Type B pancreatic cell (in vitro differentiated cells): ENCODE results near the gene ITGB7. TPM values are rescaled to one million over a fixed set of nuclear protein-coding genes. Genes with fewer than 3 reads are reported as not detected.
"Not testable (repeated sequence)": the region's sequence is repeated elsewhere in the genome, so short reads cannot be mapped to it uniquely, and the experiment has no call there.

ENCODE experiments used
- DNase-seq: peaks from one replicate; pipeline ENCODE4 v3.0.0; 2021; ENCODE audit warnings: mixed read lengths; ENCODE audit not compliant: unreplicated experiment; ENCODE audit errors: extremely low spot score
- H3K27ac Mint-ChIP-seq: 2 replicates; pipeline ENCODE4 v1.8.0; 2021; ENCODE audit warnings: mild to moderate bottlenecking, mixed read lengths
- H3K27me3 Mint-ChIP-seq: 2 replicates; pipeline ENCODE4 v1.8.0; 2021; ENCODE audit warnings: mixed read lengths
- H3K36me3 Mint-ChIP-seq: 2 replicates; pipeline ENCODE4 v1.8.0; 2021; ENCODE audit warnings: mixed read lengths
- H3K4me1 Mint-ChIP-seq: one replicate; pipeline ENCODE4 v1.8.0; 2021; ENCODE audit warnings: mixed read lengths; ENCODE audit not compliant: unreplicated experiment
- H3K4me3 Mint-ChIP-seq: 2 replicates; pipeline ENCODE4 v1.8.0; 2021; ENCODE audit warnings: mild to moderate bottlenecking, mixed read lengths
- H3K9me3 Mint-ChIP-seq: 2 replicates; pipeline ENCODE4 v1.8.0; 2021; ENCODE audit warnings: mixed read lengths
- CTCF ChIP-seq: fragments of 200-600 bp; sonication (generic); conservative IDR thresholded peaks from 2 replicates; pipeline ENCODE4 v1.5.0; 2021; ENCODE audit warnings: antibody characterized with exemption, mild to moderate bottlenecking
- total RNA-seq: library from RNA; stranded (reverse); gene quantifications from 2 replicates; pipeline ENCODE4 v1.2.1, GENCODE V29; 2021; ENCODE audit warnings: low replicate concordance

The ITGB7 gene
- total RNA-seq, 1 donor from 2014 or later: 4.2 TPM

DNA sequence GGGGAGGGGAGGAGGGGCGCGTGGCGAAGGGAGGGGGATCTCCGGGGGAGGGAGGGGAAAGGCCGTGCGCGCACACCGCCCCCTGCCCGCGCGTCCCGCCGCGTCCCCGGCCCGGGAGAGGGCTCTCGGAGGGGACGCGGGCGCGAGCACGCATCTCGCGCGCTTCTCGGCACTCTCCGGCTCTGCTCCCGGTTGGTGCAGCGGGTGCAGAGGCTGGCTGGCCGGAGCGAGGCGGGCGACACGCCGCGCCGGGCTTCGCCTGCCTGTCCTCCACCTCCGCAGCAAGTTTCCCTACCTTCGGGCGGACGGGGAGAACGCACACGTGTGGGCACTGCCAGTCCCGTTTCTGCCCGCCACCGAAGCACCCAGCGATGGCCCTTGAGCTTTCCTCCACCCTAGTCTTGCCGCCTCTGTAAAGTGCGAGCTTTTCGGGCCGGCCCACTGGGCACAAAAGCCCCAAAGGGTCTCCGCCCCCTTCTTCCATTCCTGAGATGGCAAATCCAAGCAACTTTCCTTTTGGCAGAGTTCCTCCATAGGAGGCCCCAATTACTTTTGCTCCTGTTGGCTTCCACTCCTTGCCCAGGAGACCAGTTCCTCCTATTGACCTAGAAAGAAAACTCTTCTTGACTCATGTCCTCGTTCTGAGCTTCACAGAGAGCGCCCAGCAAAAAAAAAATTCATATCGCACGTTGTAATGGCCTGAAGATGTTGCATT lies 26.0 kb downstream of the ITGB7 start:
- DNase-seq: peak; percentile 89
- H3K9me3 Mint-ChIP-seq: no peaks in the 10 kb centered on the region
- H3K36me3 Mint-ChIP-seq: peaks cover 36% of the 10 kb centered on the region

GRCh38 chr12:53180220-53180930 lies 26.7 kb downstream of the ITGB7 start, which contains the start of the genes CSAD and ZNF740:
Gene CSAD (minus strand): TSS chr12:53180925. CDS start chr12:53173470, 7,455 bp downstream.
Gene ZNF740 (plus strand): TSS chr12:53180722. CDS start chr12:53181984, 1,262 bp downstream.
- H3K4me1 Mint-ChIP-seq: peaks cover 49% of the 10 kb centered on the region
- H3K9me3 Mint-ChIP-seq: no peaks in the 10 kb centered on the region
- peak within 1 kb of the TSS; percentile 94 for H3K4me3 Mint-ChIP-seq
- no peak for TF ChIP-seq CTCF
- no peaks in the 10 kb centered on the region for H3K27me3 Mint-ChIP-seq
- peak within 1 kb of the TSS; percentile 98 for H3K27ac Mint-ChIP-seq
- DNase-seq: peak; percentile 98
- H3K36me3 Mint-ChIP-seq: peaks cover 32% of the 10 kb centered on the region

More for the DNA sequence above, 26.0 kb downstream of the ITGB7 start:
- Mint-ChIP-seq H3K4me3 (peak overlapping the region; percentile 94), H3K27ac (peak overlapping the region; percentile 84), H3K4me1 (peaks cover 43% of the 10 kb centered on the region), H3K27me3 (no peaks in the 10 kb centered on the region)
- TF ChIP-seq CTCF: no peak

DNA sequence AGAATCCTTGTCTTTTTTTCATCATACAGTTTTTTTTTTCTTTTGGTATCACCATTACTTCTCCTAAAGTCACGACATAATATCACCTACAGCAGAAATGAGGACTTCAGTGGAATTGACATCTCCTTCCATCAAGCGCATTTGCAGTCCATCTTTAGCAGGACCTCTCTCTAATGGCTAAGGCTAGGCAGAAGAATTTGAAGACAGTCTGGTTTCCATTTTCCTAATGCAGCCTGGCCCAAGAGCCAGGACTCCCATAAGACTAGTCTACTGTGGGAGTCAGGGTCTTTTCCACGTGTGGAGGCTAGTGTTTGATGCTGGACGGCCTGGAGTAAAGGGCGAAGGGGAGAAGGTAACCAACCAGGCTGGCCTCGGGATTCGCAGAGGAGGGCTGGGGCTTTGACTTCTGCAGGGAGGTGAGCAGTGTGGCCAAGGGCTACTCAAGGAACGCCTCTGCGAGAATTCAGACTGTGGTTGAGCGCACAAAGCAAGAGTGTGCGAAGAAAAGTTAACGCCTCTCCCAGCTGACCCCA lies 27.3 kb downstream of the ITGB7 start:
- Mint-ChIP-seq H3K36me3 (peaks cover 29% of the 10 kb centered on the region), H3K4me3 (peak overlapping the region; percentile 94), H3K27ac (peak overlapping the region; percentile 98), H3K4me1 (peaks cover 51% of the 10 kb centered on the region), H3K9me3 (no peaks in the 10 kb centered on the region), H3K27me3 (no peaks in the 10 kb centered on the region)
- no peak for DNase-seq
- no peak for TF ChIP-seq CTCF

- peak overlapping the region; percentile 94 for H3K4me3 Mint-ChIP-seq
- DNase-seq, H3K9me3 Mint-ChIP-seq, H3K27me3 Mint-ChIP-seq: not testable (repeated sequence)
- H3K36me3 Mint-ChIP-seq: peaks cover 24% of the 10 kb centered on the region
- peaks cover 50% of the 10 kb centered on the region for H3K4me1 Mint-ChIP-seq
- peak overlapping the region; percentile 98 for H3K27ac Mint-ChIP-seq
Observed at GRCh38 chr12:53178803-53179202, 28.2 kb downstream of the ITGB7 start.

- Mint-ChIP-seq H3K4me1 (peaks cover 38% of the 10 kb centered on the region), H3K36me3 (peaks cover 13% of the 10 kb centered on the region)
- H3K4me3 Mint-ChIP-seq, H3K27ac Mint-ChIP-seq, H3K9me3 Mint-ChIP-seq, DNase-seq, H3K27me3 Mint-ChIP-seq: not testable (repeated sequence)
Observed at GRCh38 chr12:53177447-53177846, 29.6 kb downstream of the ITGB7 start.

DNA sequence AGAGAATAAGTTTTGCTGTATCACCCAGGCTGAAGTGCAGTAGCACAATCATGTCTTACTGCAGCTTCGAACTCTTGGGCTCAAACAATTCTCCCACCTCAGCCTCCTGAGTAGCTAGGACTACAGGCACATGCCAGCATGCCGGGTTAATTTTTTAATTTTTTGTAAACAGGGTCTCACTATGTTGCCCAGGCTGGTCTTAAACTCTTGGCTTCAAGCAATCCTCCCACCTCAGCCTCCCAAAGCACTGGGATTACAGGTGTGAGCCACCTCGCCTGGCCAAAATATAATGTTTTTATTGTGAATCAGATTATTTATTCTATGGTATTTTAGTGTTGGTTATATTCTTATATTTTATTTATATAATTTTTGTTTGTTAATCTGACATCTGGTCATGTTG lies 30.3 kb downstream of the ITGB7 start:
- no peak overlapping the region for H3K27ac Mint-ChIP-seq
- no peaks in the 10 kb centered on the region for H3K27me3 Mint-ChIP-seq
- peaks cover 33% of the 10 kb centered on the region for H3K4me1 Mint-ChIP-seq
- no peaks in the 10 kb centered on the region for H3K9me3 Mint-ChIP-seq
- peaks cover 9% of the 10 kb centered on the region for H3K36me3 Mint-ChIP-seq
- no peak for TF ChIP-seq CTCF
- H3K4me3 Mint-ChIP-seq: no peak overlapping the region
- no peak for DNase-seq
